Stimulated activated CD4-positive, alpha-beta T cell treated with anti-CD3 and anti-CD28 coated beads, Interleukin-1b, Interleukin-23, amount 100 ng/mL, for 48 hours (primary cell): ENCODE measurements around the gene COL4A3.

Experiments used
- DNase-seq: peaks from one replicate; pipeline ENCODE4 v3.0.0-alpha.2; 2020

COL4A3 gene

DNA sequence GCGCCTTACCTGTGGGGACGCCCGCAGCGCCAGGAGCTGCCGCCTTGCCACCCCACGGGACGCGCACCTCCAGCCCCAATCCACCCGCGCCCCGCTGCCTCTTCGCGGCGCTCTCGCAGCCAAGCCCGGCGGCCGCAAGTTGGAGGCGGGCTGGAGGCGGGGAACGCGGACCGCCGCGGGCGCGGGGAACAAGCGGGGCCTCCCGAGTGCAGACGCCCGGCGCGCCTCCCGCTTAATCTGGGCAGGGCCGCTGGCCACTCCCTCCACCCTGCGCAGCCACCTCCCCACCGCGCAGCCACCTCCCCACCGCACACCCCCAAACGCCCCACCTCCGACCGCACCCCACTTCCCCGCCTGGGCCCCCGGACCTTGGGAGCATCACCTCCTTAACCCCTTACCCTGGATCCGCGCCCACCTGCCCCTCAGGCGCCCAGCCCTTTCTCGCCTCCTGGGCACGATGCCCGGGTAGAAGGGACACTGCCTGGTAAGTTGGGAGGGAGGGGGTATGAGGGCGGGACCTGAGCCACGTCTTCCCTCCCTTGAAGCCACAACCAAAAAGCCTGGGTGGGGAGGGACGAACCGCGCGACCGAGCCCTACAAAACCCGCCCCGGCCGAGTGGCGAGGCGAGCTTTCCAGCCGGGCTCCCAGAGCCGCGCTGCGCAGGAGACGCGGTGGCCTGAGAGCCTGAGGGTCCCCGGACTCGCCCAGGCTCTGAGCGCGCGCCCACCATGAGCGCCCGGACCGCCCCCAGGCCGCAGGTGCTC is at the start of gene COL4A3, which contains the start of gene COL4A4:
COL4A3 (plus strand) TSS at position 627 of the 765 bp plus-strand sequence; CDS start at position 730, 103 bp downstream.
COL4A4 (minus strand) TSS at position 208 of the 765 bp plus-strand sequence. CDS start 16,722 bp downstream, outside the sequence.
- DNase-seq = no peak

DNA sequence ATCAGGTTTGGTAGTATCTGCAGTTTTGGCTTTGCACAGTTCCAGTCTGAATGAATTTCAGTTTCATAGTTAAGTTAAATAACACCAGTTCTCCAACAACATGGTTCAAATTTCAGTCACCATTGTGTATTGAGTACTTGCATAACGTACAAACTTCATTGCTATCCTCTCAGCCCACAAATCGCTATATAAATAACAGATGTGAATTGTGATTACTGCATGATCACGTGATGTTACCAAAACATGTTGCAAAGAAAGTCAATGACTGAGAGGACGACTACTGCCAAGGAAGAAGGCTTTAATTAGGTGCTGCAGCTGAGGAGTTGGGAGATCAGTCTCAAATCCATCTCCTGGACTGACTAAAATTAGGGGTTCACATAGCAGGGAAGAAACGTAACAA is 48.7 kb upstream of the COL4A3 start:
- no peak for DNase-seq

GRCh38 chr2:227117027-227117426 is 47.4 kb upstream of the COL4A3 start:
- DNase-seq = no peak

GRCh38 chr2:227117852-227118251 is 46.6 kb upstream of the COL4A3 start:
- DNase-seq = no peak

- DNase-seq = no peak
Observed at GRCh38 chr2:227118353-227118752, 46.1 kb upstream of the COL4A3 start.

DNA sequence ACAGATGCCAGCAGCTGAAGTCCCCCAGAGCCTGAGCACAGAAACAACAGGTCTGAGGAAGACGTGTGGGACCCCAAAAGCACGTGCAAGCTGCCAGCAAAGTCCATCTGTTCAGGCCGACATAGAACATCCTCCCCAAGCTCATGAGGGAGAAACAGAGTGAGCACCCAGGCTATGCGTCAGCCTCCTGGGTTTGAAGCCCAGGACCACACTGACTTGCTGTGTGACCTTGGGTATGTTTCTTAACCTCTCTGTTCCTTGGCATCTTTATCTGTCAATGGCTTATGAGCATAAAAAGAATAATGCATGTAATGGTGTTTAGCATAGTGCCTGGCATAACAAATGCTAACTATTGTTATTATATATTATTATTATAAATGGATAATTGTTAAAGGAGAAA is 40.7 kb upstream of the COL4A3 start:
- no peak for DNase-seq

DNA sequence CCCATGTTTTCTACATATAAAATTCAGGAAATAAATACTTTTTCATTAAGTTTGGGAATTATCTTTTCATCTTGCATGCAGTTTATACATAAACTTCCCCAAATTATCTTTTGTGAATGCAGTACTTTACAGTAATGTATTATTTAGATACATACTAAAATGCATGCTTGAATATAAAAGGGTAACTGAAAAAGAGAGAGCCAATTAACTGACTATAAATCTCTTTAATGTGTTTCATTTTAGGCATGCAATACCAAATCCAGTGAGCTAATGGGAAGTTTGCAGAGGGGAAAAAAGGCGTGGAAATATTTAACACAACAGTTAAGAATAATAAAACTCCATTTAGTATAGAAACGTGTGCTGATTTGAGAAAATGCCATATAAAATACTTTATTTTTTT is 39.6 kb upstream of the COL4A3 start:
- no peak for DNase-seq

GRCh38 chr2:227125506-227125905 is 38.9 kb upstream of the COL4A3 start:
- no peak for DNase-seq

DNA sequence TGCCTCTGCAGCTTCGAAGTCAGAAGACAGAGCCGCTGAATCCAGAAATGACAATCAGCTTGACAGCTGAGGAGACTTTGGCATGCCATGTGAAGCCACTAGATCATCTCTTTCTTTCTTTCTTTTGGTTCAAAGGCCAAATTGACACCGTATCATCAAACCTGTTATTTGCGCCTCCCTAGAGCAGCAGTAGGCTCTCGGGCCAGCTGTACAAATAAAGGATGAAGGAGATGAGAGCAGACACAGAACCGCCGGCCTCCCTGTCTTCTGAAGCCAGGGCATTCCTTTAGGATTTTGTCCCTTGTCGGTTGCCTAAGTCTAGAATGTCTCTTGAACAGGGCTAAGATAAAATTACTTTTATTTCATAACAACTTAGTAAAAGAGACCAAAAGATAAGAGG is 37.2 kb upstream of the COL4A3 start:
- DNase-seq = no peak

GRCh38 chr2:227130636-227131035 is 33.8 kb upstream of the COL4A3 start:
- no peak for DNase-seq

DNA sequence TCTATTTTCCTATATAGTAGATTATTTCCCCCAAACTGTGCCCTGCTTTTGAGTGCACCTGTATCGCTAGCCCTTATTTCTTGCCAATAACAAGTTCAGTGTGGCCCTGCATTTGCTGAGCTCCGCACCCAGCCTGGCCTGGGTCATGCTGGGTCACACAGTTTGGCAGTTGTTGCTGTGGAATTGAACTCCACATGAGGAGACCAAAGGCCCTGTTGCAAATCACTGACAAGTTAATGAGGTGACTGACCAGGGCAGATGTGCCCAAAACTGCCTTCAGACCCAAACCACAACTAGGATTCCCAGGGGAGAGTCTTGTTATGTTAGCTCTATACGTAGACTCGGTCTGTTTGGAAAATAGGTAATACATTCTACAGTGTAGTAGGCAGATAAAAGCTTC is 31.4 kb upstream of the COL4A3 start:
- DNase-seq = no peak

GRCh38 chr2:227134591-227134990 is 29.8 kb upstream of the COL4A3 start:
- DNase-seq = no peak

GRCh38 chr2:227141301-227141700 is 23.1 kb upstream of the COL4A3 start:
- DNase-seq = no peak

DNA sequence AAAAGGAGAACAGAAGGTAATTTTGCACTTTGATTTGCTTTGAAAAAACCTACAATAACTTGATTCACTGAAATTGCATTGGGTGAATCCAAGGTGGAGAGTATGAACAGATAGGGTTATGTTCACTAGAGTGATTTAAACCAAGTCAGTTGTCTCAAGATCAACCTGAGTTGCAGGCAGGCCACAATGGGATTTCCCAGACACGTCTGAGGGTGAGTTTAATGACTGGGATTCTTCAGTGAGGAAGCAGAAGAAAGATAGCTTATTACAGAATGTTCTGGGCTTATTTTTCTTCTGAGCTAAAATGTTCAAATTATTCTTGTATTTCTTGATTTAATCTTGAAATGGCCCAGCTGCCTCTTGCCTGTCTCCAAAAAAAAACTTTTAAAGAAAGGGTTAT is 20.5 kb upstream of the COL4A3 start:
- no peak for DNase-seq

GRCh38 chr2:227146456-227146855 is 18.0 kb upstream of the COL4A3 start:
- no peak for DNase-seq

- DNase-seq = no peak
Observed at GRCh38 chr2:227147023-227147422, 17.4 kb upstream of the COL4A3 start.

DNA sequence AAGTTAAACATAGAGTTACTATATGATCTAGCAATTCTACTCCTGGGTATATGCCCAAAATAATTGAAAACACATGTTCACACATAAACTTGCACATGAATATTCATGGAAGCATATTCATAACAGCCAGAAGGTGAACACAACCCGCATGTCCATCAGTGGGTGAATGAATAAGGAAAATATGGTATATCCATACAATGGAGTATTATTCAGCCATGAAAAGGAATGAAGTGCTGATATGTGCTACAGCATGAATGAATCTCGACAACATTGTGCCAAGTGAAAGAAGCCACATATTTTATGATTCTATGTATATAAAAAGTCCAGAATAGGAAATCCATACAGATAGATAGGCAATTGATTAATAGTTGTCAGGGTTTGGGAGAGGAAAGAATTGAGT is 16.3 kb upstream of the COL4A3 start:
- no peak for DNase-seq

DNA sequence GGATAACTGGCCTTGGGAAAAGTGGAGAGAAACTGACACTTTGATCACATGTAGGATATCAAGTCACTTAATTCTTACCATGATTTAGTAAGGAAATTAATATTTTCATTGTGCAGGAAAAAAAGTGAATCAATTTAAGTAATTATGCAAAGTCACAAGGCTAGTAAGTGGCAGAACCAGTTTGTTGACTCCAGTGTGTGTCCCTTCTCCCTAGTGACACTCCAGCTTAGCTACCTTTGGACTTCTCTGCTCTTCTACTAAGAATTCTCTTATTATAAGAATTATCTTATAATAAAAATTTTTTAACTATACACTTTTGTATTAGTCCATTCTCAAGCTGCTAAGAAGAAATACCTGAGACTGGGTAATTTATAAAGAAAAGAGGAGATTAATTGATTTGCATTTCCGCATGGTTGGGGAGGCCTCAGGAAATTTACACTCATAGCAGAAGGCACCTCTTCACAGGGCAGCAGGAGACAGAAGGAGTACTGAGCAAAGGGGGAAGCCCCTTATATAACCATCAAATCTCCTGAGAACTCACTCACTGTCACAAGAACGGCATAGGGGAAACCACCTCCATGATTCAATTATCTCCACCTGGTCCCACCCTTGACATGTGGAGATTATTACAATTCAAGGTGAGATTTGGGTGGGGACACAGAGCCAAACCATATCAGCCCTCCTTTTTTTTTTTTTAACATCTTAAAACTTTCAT is 14.0 kb upstream of the COL4A3 start:
- no peak for DNase-seq

GRCh38 chr2:227152093-227152766 is 12.2 kb upstream of the COL4A3 start:
- DNase-seq = no peak

- DNase-seq = no peak
Observed at GRCh38 chr2:227153307-227153706, 11.1 kb upstream of the COL4A3 start.

GRCh38 chr2:227153758-227154486 is 10.5 kb upstream of the COL4A3 start:
- no peak for DNase-seq

DNA sequence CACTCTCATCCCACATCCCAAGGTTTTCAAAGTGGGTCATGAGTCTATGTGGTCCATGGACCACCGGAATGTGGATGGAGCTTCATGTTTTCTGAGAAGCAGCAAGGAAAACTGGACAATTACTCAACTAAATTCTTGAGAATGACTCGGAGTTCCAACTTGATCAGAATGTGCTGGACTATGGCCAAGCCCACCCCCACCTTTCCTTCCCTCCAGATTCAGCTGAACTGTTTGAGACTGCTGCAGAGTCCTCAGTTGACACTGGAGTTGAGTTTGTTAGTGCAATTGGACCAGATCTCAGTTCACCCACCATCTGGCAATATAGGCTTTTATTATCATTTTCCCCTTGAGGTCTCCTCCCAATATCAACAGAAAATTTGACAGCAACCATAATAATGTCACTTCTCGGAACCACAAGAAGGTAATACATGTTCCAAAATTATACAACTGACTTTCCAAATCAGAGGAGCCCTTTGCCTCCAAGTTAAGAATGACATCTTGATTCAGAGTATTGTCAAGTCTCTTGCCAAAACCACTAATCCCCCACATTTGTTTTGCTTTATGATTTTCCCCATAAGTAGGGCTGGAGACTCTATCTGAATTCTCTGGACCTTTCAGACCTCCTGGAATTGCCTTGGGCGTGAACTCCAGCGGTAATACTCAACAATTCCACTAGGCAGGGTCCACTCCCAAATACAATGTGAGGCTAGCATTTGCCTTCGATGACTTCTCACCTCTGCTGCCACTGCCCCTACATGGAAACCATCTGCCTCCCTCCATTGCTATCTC is 9.2 kb upstream of the COL4A3 start:
- no peak for DNase-seq
